ENCODE measurements around the gene TAB2. TPM values are rescaled to one million over a fixed set of nuclear protein-coding genes. Genes with fewer than 3 reads are reported as not detected.

Gene TAB2
- total and polyA plus RNA-seq, 2 donors (not counting 1 experiment from before 2014, with no cell fraction given), result 31.6 to 88.5 TPM

DNA sequence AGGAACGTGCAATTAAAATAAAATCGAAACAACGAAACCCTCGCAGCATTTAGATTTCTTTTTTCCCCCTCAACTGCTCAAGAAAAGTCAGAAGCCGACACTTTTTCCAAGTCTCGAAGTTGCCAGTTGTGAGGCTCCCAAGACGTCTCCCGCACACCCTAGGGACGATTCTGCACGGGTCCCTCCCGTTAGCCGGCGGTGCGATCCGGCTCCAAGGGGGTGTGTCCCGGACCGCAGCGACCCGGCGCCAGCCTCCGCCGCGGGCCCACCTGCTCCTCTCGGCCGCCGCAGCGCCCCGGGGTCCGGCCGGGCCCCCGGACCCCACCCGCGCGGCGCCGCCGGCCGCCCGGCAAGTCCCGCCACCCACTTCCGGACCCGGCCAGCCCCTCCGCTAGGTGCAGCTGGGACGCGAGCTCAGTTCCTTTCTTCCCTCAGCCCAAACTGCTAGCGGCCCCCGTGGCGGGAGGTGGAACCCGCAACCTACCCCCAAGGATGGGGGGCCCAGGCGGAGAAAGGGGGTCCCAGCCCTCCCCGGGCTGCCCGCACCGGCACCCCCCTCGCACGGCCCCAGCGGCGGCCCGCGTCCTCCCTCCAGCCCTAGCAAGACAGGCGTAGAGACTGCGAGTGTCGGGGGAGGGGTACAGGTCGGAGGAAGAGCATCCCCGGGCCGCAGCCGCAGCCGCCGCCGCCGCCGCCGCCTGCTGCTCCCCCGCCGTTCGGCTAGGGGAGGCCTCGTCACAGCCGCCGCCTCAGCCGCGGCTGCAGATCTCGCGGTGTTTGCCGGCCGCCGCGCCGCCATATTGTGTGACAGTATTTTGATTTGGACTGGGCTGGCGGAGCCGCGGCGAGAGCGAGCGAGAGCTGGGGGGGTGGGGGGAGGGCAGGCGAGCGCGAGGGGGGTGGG is 520 bp upstream of the TAB2 start:
- WGBS (ENCODE audit: insufficient coverage), result under 1% methylated on average over 87 of the region's 96 CpGs

More for the DNA sequence above, 520 bp upstream of the TAB2 start:
- Mint-ChIP-seq H3K4me1 (peaks cover 26% of the 10 kb centered on the region), H3K4me3 (peak overlapping the region; percentile 88), H3K9me3 (ENCODE audit: insufficient read depth) (no peaks in the 10 kb centered on the region), H3K27ac (peak overlapping the region; percentile 88), H3K27me3 (no peaks in the 10 kb centered on the region)
- Histone ChIP-seq H2AFZ (ENCODE audit: insufficient read depth, low read depth, low read length, poor library complexity, severe bottlenecking) (peak overlapping the region; percentile 93), H3K9ac (ENCODE audit: low read length) (peak overlapping the region; percentile 95), H3K27ac (ENCODE audit: low read length in 2 of 2) (peak overlapping the region; percentile 86 to 91), H3K27me3 (replicated peaks in 1 of 4; ENCODE audit: control extremely low read depth in 1 of 4, control insufficient read depth in 3 of 4, insufficient read depth in 4 of 4, low read length in 3 of 4) (no peaks in the 10 kb centered on the region), H3K79me2 (ENCODE audit: control insufficient read depth, insufficient read depth, low read length) (peaks cover 50% of the 10 kb centered on the region), H3K4me1 (ENCODE audit: control insufficient read depth in 2 of 2, insufficient read depth in 2 of 2, low read length in 2 of 2) (peaks cover 14 to 30% of the 10 kb centered on the region in 2 donors), H3K4me2 (replicated peaks; ENCODE audit: low read depth, low read length, poor library complexity, severe bottlenecking) (peak overlapping the region; percentile 86), H4K20me1 (ENCODE audit: control insufficient read depth, insufficient read depth, low read length, poor library complexity, severe bottlenecking) (peaks cover 8% of the 10 kb centered on the region), H3K36me3 (replicated peaks in 1 of 2; ENCODE audit: control extremely low read depth in 1 of 2, control insufficient read depth in 1 of 2, extremely low read depth in 1 of 2, insufficient read depth in 2 of 2, low read length in 1 of 2) (no peaks in the 10 kb centered on the region), H3K9me3 (ENCODE audit: control extremely low read depth in 1 of 3, control insufficient read depth in 2 of 3, insufficient read depth in 1 of 3, low read length in 2 of 3) (no peaks in the 10 kb centered on the region), H3K4me3 (ENCODE audit: control extremely low read depth in 1 of 5, extremely low read depth in 1 of 5, insufficient read depth in 1 of 5, low read depth in 2 of 5, low read length in 4 of 5) (peak overlapping the region; percentile 77 to 91 (median 85))
- intact Hi-C loops (cut with micrococcal nuclease), result loop anchor here (1.0 to 5.0 kb wide), 6 partner anchors 44 to 400 kb away; partner anchors contain the start of genes LATS1 and PPIL4
- ATAC-seq (ENCODE audit: low read depth), result peak; percentile 74
- POLR2A ChIA-PET, result interaction anchor here (0.5 to 1.2 kb wide), 9 partner anchors 45 to 1527 kb away, joined by 3 to 8 read pairs (median 4); partner anchors contain the start of gene PPIL4
- DNase-seq, result peak; percentile 96
- CTCF ChIA-PET, result interaction anchor here (1.0 to 2.3 kb wide), 6 partner anchors 10 to 128 kb away, joined by 3 to 7 read pairs (median 4); no protein-coding TSS in a partner anchor
- TF ChIP-seq, protein P1, sequence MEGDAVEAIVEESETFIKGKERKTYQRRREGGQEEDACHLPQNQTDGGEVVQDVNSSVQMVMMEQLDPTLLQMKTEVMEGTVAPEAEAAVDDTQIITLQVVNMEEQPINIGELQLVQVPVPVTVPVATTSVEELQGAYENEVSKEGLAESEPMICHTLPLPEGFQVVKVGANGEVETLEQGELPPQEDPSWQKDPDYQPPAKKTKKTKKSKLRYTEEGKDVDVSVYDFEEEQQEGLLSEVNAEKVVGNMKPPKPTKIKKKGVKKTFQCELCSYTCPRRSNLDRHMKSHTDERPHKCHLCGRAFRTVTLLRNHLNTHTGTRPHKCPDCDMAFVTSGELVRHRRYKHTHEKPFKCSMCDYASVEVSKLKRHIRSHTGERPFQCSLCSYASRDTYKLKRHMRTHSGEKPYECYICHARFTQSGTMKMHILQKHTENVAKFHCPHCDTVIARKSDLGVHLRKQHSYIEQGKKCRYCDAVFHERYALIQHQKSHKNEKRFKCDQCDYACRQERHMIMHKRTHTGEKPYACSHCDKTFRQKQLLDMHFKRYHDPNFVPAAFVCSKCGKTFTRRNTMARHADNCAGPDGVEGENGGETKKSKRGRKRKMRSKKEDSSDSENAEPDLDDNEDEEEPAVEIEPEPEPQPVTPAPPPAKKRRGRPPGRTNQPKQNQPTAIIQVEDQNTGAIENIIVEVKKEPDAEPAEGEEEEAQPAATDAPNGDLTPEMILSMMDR (IDR thresholded peaks at IDR 0.05), result no peak
- TF ChIP-seq EZH2 (IDR thresholded peaks at IDR 0.05; ENCODE audit: borderline replicate concordance, insufficient read depth, low read depth, low read length, poor library complexity, severe bottlenecking), result no peak
